ENCODE data around the gene DOCK6.

The DOCK6 gene

GRCh38 chr19:11261971-11262839 lies at the start of gene DOCK6:
DOCK6 (minus strand) TSS chr19:11262524; CDS start chr19:11262440, 84 bp downstream.
- Mint-ChIP-seq H3K27ac (peak within 1 kb of the TSS; percentile 52), H3K36me3 (ENCODE audit: low read depth) (no peaks in the 10 kb centered on the region), H3K4me1 (ENCODE audit: low read depth) (peaks cover 6% of the 10 kb centered on the region), H3K4me3 (peak within 1 kb of the TSS; percentile 73), H3K27me3 (peaks cover 77% of the 10 kb centered on the region), H3K9me3 (no peaks in the 10 kb centered on the region)
- intact Hi-C loops (cut with micrococcal nuclease), result no loop called here

- Mint-ChIP-seq H3K4me3 (no peak overlapping the region), H3K36me3 (ENCODE audit: low read depth) (peaks cover 6% of the 10 kb centered on the region), H3K27me3 (no peaks in the 10 kb centered on the region), H3K27ac (no peak overlapping the region), H3K9me3 (no peaks in the 10 kb centered on the region), H3K4me1 (ENCODE audit: low read depth) (peaks cover 13% of the 10 kb centered on the region)
- intact Hi-C loops (cut with micrococcal nuclease), result no loop called here
Observed at GRCh38 chr19:11306337-11306736, 44.0 kb upstream of the DOCK6 start.

GRCh38 chr19:11304936-11305335 lies 42.6 kb upstream of the DOCK6 start:
- intact Hi-C loops (cut with micrococcal nuclease), result no loop called here
- no peaks in the 10 kb centered on the region for H3K9me3 Mint-ChIP-seq
- H3K4me1 Mint-ChIP-seq (ENCODE audit: low read depth), result peaks cover 25% of the 10 kb centered on the region
- H3K4me3 Mint-ChIP-seq, result no peak overlapping the region
- H3K27me3 Mint-ChIP-seq, result no peaks in the 10 kb centered on the region
- no peak overlapping the region for H3K27ac Mint-ChIP-seq
- H3K36me3 Mint-ChIP-seq (ENCODE audit: low read depth), result peaks cover 3% of the 10 kb centered on the region

GRCh38 chr19:11300811-11301120 lies 38.4 kb upstream of the DOCK6 start:
- intact Hi-C loops (cut with micrococcal nuclease), result no loop called here
- no peaks in the 10 kb centered on the region for H3K27me3 Mint-ChIP-seq
- no peaks in the 10 kb centered on the region for H3K36me3 Mint-ChIP-seq (ENCODE audit: low read depth)
- no peak overlapping the region for H3K4me3 Mint-ChIP-seq
- H3K9me3 Mint-ChIP-seq, result no peaks in the 10 kb centered on the region
- no peak overlapping the region for H3K27ac Mint-ChIP-seq
- H3K4me1 Mint-ChIP-seq (ENCODE audit: low read depth), result peaks cover 42% of the 10 kb centered on the region

GRCh38 chr19:11299946-11300810 lies 37.9 kb upstream of the DOCK6 start:
- no peak overlapping the region for H3K27ac Mint-ChIP-seq
- H3K9me3 Mint-ChIP-seq, result no peaks in the 10 kb centered on the region
- no peaks in the 10 kb centered on the region for H3K27me3 Mint-ChIP-seq
- H3K36me3 Mint-ChIP-seq (ENCODE audit: low read depth), result no peaks in the 10 kb centered on the region
- H3K4me3 Mint-ChIP-seq, result no peak overlapping the region
- intact Hi-C loops (cut with micrococcal nuclease), result no loop called here
- peaks cover 48% of the 10 kb centered on the region for H3K4me1 Mint-ChIP-seq (ENCODE audit: low read depth)

GRCh38 chr19:11296264-11296663 lies 33.9 kb upstream of the DOCK6 start:
- Mint-ChIP-seq H3K4me1 (ENCODE audit: low read depth) (peaks cover 63% of the 10 kb centered on the region), H3K9me3 (no peaks in the 10 kb centered on the region), H3K27ac (peak overlapping the region; percentile 35), H3K4me3 (no peak overlapping the region), H3K36me3 (ENCODE audit: low read depth) (no peaks in the 10 kb centered on the region), H3K27me3 (no peaks in the 10 kb centered on the region)
- intact Hi-C loops (cut with micrococcal nuclease), result no loop called here

- Mint-ChIP-seq H3K27me3 (no peaks in the 10 kb centered on the region), H3K27ac (peak within 1 kb of the TSS; percentile 35), H3K9me3 (no peaks in the 10 kb centered on the region), H3K4me1 (ENCODE audit: low read depth) (peaks cover 62% of the 10 kb centered on the region), H3K4me3 (no peak within 1 kb of the TSS), H3K36me3 (ENCODE audit: low read depth) (no peaks in the 10 kb centered on the region)
- intact Hi-C loops (cut with micrococcal nuclease), result no loop called here
Observed at GRCh38 chr19:11295665-11296245, 33.4 kb upstream of the DOCK6 start, which contains the start of gene TSPAN16. TSPAN16 (plus strand) TSS chr19:11296160; CDS start chr19:11296298, 138 bp downstream.

- no peak overlapping the region for H3K4me3 Mint-ChIP-seq
- no peaks in the 10 kb centered on the region for H3K36me3 Mint-ChIP-seq (ENCODE audit: low read depth)
- peaks cover 56% of the 10 kb centered on the region for H3K4me1 Mint-ChIP-seq (ENCODE audit: low read depth)
- H3K27ac Mint-ChIP-seq, result no peak overlapping the region
- H3K27me3 Mint-ChIP-seq, result no peaks in the 10 kb centered on the region
- intact Hi-C loops (cut with micrococcal nuclease), result no loop called here
- no peaks in the 10 kb centered on the region for H3K9me3 Mint-ChIP-seq
Observed at GRCh38 chr19:11295180-11295579, 32.9 kb upstream of the DOCK6 start.

- Mint-ChIP-seq H3K36me3 (ENCODE audit: low read depth) (no peaks in the 10 kb centered on the region), H3K4me1 (ENCODE audit: low read depth) (peaks cover 53% of the 10 kb centered on the region), H3K27me3 (peaks cover 4% of the 10 kb centered on the region), H3K9me3 (no peaks in the 10 kb centered on the region), H3K27ac (peak overlapping the region; percentile 48), H3K4me3 (peak overlapping the region; percentile 61)
- intact Hi-C loops (cut with micrococcal nuclease), result loop anchor here (2.0 to 5.0 kb wide), 4 partner anchors 49 to 144 kb away; partner anchors contain the start of genes ODAD3, PRKCSH and SWSAP1
Observed at GRCh38 chr19:11293433-11294389, 31.4 kb upstream of the DOCK6 start.

- no peaks in the 10 kb centered on the region for H3K36me3 Mint-ChIP-seq (ENCODE audit: low read depth)
- no peak overlapping the region for H3K27ac Mint-ChIP-seq
- H3K27me3 Mint-ChIP-seq, result peaks cover 16% of the 10 kb centered on the region
- H3K9me3 Mint-ChIP-seq, result no peaks in the 10 kb centered on the region
- intact Hi-C loops (cut with micrococcal nuclease), result loop anchor here (2.0 to 5.0 kb wide), 4 partner anchors 50 to 145 kb away; partner anchors contain the start of genes ODAD3, PRKCSH and SWSAP1
- no peak overlapping the region for H3K4me3 Mint-ChIP-seq
- H3K4me1 Mint-ChIP-seq (ENCODE audit: low read depth), result peaks cover 50% of the 10 kb centered on the region
Observed at GRCh38 chr19:11291991-11292390, 29.7 kb upstream of the DOCK6 start.

- Mint-ChIP-seq H3K36me3 (ENCODE audit: low read depth) (no peaks in the 10 kb centered on the region), H3K4me3 (no peak overlapping the region), H3K27me3 (peaks cover 18% of the 10 kb centered on the region), H3K27ac (no peak overlapping the region), H3K9me3 (no peaks in the 10 kb centered on the region), H3K4me1 (ENCODE audit: low read depth) (peaks cover 51% of the 10 kb centered on the region)
- intact Hi-C loops (cut with micrococcal nuclease), result loop anchor here (5.0 kb wide), 3 partner anchors 49 to 146 kb away; partner anchors contain the start of genes ODAD3 and PRKCSH
Observed at GRCh38 chr19:11291415-11291814, 29.1 kb upstream of the DOCK6 start.

- H3K27me3 Mint-ChIP-seq, result peaks cover 21% of the 10 kb centered on the region
- peaks cover 42% of the 10 kb centered on the region for H3K4me1 Mint-ChIP-seq (ENCODE audit: low read depth)
- H3K27ac Mint-ChIP-seq, result no peak overlapping the region
- H3K4me3 Mint-ChIP-seq, result no peak overlapping the region
- no peaks in the 10 kb centered on the region for H3K9me3 Mint-ChIP-seq
- H3K36me3 Mint-ChIP-seq (ENCODE audit: low read depth), result no peaks in the 10 kb centered on the region
- intact Hi-C loops (cut with micrococcal nuclease), result loop anchor here (5.0 kb wide), 3 partner anchors 48 to 147 kb away; partner anchors contain the start of genes ODAD3 and PRKCSH
Observed at GRCh38 chr19:11290256-11290655, 27.9 kb upstream of the DOCK6 start.

GRCh38 chr19:11288349-11288748 lies 26.0 kb upstream of the DOCK6 start:
- Mint-ChIP-seq H3K27ac (no peak overlapping the region), H3K9me3 (no peaks in the 10 kb centered on the region), H3K36me3 (ENCODE audit: low read depth) (no peaks in the 10 kb centered on the region), H3K4me1 (ENCODE audit: low read depth) (peaks cover 29% of the 10 kb centered on the region), H3K4me3 (no peak overlapping the region), H3K27me3 (peaks cover 38% of the 10 kb centered on the region)
- intact Hi-C loops (cut with micrococcal nuclease), result no loop called here

Data from dendritic cell treated with granulocyte-macrophage colony-stimulating factor and Interleukin-4, amounts not matched to agents 40 ng/mL and 50 ng/mL, for 4 days (primary cell).